OCI-LY1 (cell line): Measurements from ENCODE around the gene EMSY.

Experiments used
- EZH2 ChIP-seq: fragments of 200-600 bp; sonication (generic), shearing (Covaris generic); IDR thresholded peaks from 2 replicates; pipeline ENCODE4 v1.8.0; 2017; ENCODE audit warnings: borderline replicate concordance, mixed run types, mild to moderate bottlenecking, antibody characterized with exemption, low read length, moderate library complexity, mixed read lengths
- TF ChIP-seq, protein P1 (sequence below): fragments of 200-600 bp; sonication (generic), shearing (Covaris generic); IDR thresholded peaks from 2 replicates; pipeline ENCODE4 v1.5.1; 2017; ENCODE audit warnings: mild to moderate bottlenecking, antibody characterized with exemption, low read length, moderate library complexity, mixed read lengths

DNA sequence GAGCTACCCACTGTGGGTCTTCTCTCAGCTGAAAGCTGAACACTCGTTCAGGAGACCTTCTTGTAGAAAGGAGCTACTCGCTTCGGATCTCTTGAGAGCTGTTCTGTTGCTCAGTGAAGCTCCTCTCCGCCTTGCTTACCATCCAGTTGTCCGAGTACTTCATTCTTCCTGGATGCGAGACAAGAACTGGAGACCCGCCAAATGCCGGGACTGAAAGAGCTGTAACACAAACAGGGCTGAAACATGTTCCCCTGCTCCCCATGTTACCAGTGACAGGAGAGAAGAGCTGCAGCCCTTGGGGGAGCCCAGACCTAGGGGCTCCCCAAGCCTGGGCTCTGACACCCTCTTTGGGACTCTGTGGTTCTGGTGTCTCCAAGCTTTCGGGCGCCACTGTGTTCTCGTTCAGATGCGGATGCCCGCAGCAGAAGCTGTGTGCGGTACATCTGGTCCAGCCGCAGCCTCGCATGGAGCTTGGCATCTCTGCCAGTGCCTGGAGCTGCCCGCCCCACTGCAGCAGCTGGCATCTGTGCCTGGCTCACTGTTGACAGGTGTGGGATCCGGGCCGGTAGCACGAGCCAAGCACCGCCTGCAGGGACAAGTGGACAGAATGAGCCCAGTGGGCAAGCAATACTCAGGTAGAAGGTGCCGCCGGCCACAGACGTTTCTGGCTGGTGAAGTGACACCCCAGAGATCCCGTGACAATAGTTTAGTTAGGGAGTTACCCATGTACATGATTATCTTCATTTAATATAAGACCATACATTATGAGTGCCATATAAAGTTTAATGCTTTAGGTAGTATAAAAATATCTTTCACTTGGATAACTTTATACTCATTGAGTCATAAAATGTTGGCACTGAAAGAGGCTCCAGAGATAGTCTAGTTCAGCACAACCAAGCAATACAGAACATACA lies 49.1 kb downstream of the EMSY start:
- TF ChIP-seq, protein P1, sequence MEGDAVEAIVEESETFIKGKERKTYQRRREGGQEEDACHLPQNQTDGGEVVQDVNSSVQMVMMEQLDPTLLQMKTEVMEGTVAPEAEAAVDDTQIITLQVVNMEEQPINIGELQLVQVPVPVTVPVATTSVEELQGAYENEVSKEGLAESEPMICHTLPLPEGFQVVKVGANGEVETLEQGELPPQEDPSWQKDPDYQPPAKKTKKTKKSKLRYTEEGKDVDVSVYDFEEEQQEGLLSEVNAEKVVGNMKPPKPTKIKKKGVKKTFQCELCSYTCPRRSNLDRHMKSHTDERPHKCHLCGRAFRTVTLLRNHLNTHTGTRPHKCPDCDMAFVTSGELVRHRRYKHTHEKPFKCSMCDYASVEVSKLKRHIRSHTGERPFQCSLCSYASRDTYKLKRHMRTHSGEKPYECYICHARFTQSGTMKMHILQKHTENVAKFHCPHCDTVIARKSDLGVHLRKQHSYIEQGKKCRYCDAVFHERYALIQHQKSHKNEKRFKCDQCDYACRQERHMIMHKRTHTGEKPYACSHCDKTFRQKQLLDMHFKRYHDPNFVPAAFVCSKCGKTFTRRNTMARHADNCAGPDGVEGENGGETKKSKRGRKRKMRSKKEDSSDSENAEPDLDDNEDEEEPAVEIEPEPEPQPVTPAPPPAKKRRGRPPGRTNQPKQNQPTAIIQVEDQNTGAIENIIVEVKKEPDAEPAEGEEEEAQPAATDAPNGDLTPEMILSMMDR = no peak
- no peak for TF ChIP-seq EZH2
